Embryonic facial prominence (tissue), 1 donor: ENCODE data around the gene THOC7.

Source experiments
- DNase-seq: peaks from one replicate; pipeline ENCODE4 v3.0.0-alpha.2; 2016; ENCODE audit errors: extremely low spot score

The THOC7 gene

GRCh38 chr3:63845215-63845614, 18.4 kb downstream of the THOC7 start:
- DNase-seq, result no peak

- no peak for DNase-seq
Observed at GRCh38 chr3:63842127-63842526, 21.5 kb downstream of the THOC7 start.

- DNase-seq, result no peak
Observed at GRCh38 chr3:63841704-63842103, 21.9 kb downstream of the THOC7 start.

- DNase-seq, result no peak
Observed at GRCh38 chr3:63832395-63832794, 31.2 kb downstream of the THOC7 start.

- DNase-seq, result no peak
Observed at GRCh38 chr3:63830526-63830925, 33.1 kb downstream of the THOC7 start.

- DNase-seq, result no peak
Observed at GRCh38 chr3:63824309-63824708, 39.3 kb downstream of the THOC7 start.

GRCh38 chr3:63819151-63819398, 44.5 kb downstream of the THOC7 start, which contains the start of gene C3orf49:
TSS of gene C3orf49 (plus strand) at chr3:63819299. CDS start at chr3:63819472, 173 bp downstream.
- no peak for DNase-seq

- DNase-seq, result peak; percentile 59
Observed at GRCh38 chr3:63818282-63819150, 45.1 kb downstream of the THOC7 start.

- no peak for DNase-seq
Observed at GRCh38 chr3:63817225-63817624, 46.4 kb downstream of the THOC7 start.

GRCh38 chr3:63814237-63814636, 49.4 kb downstream of the THOC7 start:
- no peak for DNase-seq

- no peak for DNase-seq
Observed at GRCh38 chr3:63809607-63810006, 54.0 kb downstream of the THOC7 start.

GRCh38 chr3:63808633-63809032, 55.0 kb downstream of the THOC7 start:
- no peak for DNase-seq

GRCh38 chr3:63807961-63808565, 55.5 kb downstream of the THOC7 start:
- DNase-seq, result no peak

- no peak for DNase-seq
Observed at GRCh38 chr3:63803911-63804310, 59.7 kb downstream of the THOC7 start.

GRCh38 chr3:63800097-63800496, 63.5 kb downstream of the THOC7 start:
- no peak for DNase-seq

GRCh38 chr3:63798949-63799348, 64.7 kb downstream of the THOC7 start:
- no peak for DNase-seq

- DNase-seq, result no peak
Observed at GRCh38 chr3:63798544-63798943, 65.1 kb downstream of the THOC7 start.

GRCh38 chr3:63795438-63795837, 68.2 kb downstream of the THOC7 start:
- DNase-seq, result no peak

- no peak for DNase-seq
Observed at GRCh38 chr3:63791974-63792373, 71.6 kb downstream of the THOC7 start.
